ENCODE results near the gene SESN2.

DNA sequence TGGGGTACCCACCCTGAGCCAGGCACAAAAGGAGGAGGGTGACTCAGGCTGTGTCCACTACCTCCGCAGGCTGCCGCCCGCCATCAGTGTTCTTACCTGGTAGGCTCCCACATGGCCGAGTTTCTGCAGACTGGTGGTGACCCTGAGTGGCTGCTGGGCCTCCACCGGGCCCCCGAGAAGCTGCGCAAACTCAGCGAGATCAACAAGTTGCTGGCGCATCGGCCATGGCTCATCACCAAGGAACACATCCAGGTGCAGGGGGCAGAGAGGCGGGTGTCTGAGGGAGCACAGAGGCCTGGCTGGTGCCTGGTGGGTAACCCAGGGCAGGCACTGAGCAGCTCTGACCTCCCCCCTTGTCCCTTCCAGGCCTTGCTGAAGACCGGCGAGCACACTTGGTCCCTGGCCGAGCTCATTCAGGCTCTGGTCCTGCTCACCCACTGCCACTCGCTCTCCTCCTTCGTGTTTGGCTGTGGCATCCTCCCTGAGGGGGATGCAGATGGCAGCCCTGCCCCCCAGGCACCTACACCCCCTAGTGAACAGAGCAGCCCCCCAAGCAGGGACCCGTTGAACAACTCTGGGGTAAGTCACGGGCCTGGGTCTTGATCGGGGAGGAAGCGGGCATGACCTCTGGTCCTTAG is 13.0 kb downstream of the SESN2 start:
- TF ChIP-seq EZH2phosphoT487 (IDR thresholded peaks at IDR 0.05; ENCODE audit: borderline replicate concordance), result no peak
- TF ChIP-seq, protein P1, sequence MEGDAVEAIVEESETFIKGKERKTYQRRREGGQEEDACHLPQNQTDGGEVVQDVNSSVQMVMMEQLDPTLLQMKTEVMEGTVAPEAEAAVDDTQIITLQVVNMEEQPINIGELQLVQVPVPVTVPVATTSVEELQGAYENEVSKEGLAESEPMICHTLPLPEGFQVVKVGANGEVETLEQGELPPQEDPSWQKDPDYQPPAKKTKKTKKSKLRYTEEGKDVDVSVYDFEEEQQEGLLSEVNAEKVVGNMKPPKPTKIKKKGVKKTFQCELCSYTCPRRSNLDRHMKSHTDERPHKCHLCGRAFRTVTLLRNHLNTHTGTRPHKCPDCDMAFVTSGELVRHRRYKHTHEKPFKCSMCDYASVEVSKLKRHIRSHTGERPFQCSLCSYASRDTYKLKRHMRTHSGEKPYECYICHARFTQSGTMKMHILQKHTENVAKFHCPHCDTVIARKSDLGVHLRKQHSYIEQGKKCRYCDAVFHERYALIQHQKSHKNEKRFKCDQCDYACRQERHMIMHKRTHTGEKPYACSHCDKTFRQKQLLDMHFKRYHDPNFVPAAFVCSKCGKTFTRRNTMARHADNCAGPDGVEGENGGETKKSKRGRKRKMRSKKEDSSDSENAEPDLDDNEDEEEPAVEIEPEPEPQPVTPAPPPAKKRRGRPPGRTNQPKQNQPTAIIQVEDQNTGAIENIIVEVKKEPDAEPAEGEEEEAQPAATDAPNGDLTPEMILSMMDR (conservative IDR thresholded peaks at IDR 0.05; ENCODE audit: low read length), result no peak
